K562 (cell line): ENCODE results near the gene EPN2. TPM values are rescaled to one million over a fixed set of nuclear protein-coding genes. Genes with fewer than 3 reads are reported as not detected.

ENCODE experiments used
- ATAC-seq: fragments of 200-7000 bp; cut with Tn5 transposase; 3 replicates; pipeline ENCODE4 v1.9.1; 2020; ENCODE audit warnings: moderate library complexity
- BruUV-seq: library from RNA; stranded (reverse); fragments of 400-500 nt; replicated peaks from 2 replicates; lab custom pipeline; 2021; lab: Mats Ljungman, UMichigan
- CTCF ChIA-PET: fragments of 300-600 bp; formaldehyde crosslinking; extraction: SDS; loops from one replicate; lab custom pipeline; 2021; ENCODE audit warnings: low intra/inter-chr PET ratio; lab: Yijun Ruan, JAX
- POLR2A ChIA-PET: fragments of 300-600, 350-650 bp; sonication (Branson Sonifier 250); formaldehyde crosslinking; extraction: SDS; loops from one replicate; lab custom pipeline; 2021; ENCODE audit warnings: antibody characterized with exemption, inconsistent platforms; lab: Yijun Ruan, JAX
- DNase-seq, 4 experiments: peaks; one replicate each; pipeline versions ENCODE4 v3.0.0 to v3.0.0-alpha.2; 2011 to 2018; ENCODE audit warnings: low spot score in 3 of 4, mixed read lengths in 3 of 4; ENCODE audit errors: extremely low read depth in 1 of 4
- FAIRE-seq: peaks from 2 replicates; lab custom pipeline; 2011; peaks lifted over from hg19 to GRCh38; lab: Jason Lieb, UNC
- H2AFZ ChIP-seq: 2 replicates; pipeline ENCODE4 v1.6.0; 2011; ENCODE audit warnings: low read depth, low read length, control low read depth, inconsistent platforms
- H3K27ac ChIP-seq: fragments of 200-600 bp; 3 replicates; pipeline ENCODE4 v1.8.0; 2011; ENCODE audit warnings: low read depth, mild to moderate bottlenecking, control low read depth, inconsistent platforms, low read length, moderate library complexity, mixed read lengths; ENCODE audit errors: extremely low read depth
- H3K27me3 ChIP-seq, 2 experiments: fragments of 300-600 bp in 1 of 2; 2 replicates in 1 of 2; 3 replicates in 1 of 2; pipeline versions ENCODE4 v1.6.0 to v1.8.0; 2011; ENCODE audit warnings: inconsistent platforms in 2 of 2, low read length in 2 of 2, mild to moderate bottlenecking in 1 of 2, mixed read lengths in 1 of 2, moderate library complexity in 1 of 2; ENCODE audit not compliant: control insufficient read depth in 2 of 2, insufficient read depth in 2 of 2
- H3K36me3 ChIP-seq: fragments of 300-600 bp; 3 replicates; pipeline ENCODE4 v1.8.0; 2011; ENCODE audit warnings: mild to moderate bottlenecking, low read length, inconsistent platforms; ENCODE audit not compliant: control insufficient read depth, insufficient read depth
- H3K4me1 ChIP-seq, 2 experiments: fragments of 200-600 bp in 1 of 2; replicated peaks in 1 of 2; 2 replicates in 1 of 2; 3 replicates in 1 of 2; pipeline versions ENCODE4 v1.5.1 to v1.8.0; 2011; ENCODE audit warnings: inconsistent platforms in 2 of 2, low read length in 2 of 2, mild to moderate bottlenecking in 1 of 2, mixed read lengths in 1 of 2, moderate library complexity in 1 of 2; ENCODE audit not compliant: control insufficient read depth in 2 of 2, insufficient read depth in 2 of 2
- H3K4me2 ChIP-seq: 2 replicates; pipeline ENCODE4 v1.6.1; 2011; ENCODE audit warnings: low read length, control low read depth, inconsistent platforms, mixed read lengths; ENCODE audit not compliant: insufficient read depth
- H3K4me3 ChIP-seq: fragments of 200-600 bp; sonication (generic), shearing (Covaris generic); 2 replicates; pipeline ENCODE4 v1.5.1; 2016; ENCODE audit warnings: control low read depth, inconsistent platforms
- H3K79me2 ChIP-seq: fragments of 200-600 bp; 3 replicates; pipeline ENCODE4 v1.8.0; 2011; ENCODE audit warnings: low read length, inconsistent platforms; ENCODE audit not compliant: control insufficient read depth, insufficient read depth
- H3K9ac ChIP-seq, 2 experiments: 2 replicates each; pipeline versions ENCODE4 v1.6.0 to v1.6.1; 2011; ENCODE audit warnings: low read depth in 2 of 2, low read length in 2 of 2, control low read depth in 1 of 2, inconsistent platforms in 1 of 2, mild to moderate bottlenecking in 1 of 2, mixed read lengths in 1 of 2; ENCODE audit not compliant: insufficient read depth in 1 of 2
- H3K9me1 ChIP-seq: one replicate; pipeline ENCODE4 v1.6.0; 2011; ENCODE audit warnings: inconsistent platforms, mild to moderate bottlenecking, low read length, moderate library complexity; ENCODE audit not compliant: control insufficient read depth, insufficient read depth
- H3K9me3 ChIP-seq: replicated peaks from 2 replicates; pipeline ENCODE4 v1.5.1; 2011; ENCODE audit warnings: low read depth, low read length, inconsistent platforms; ENCODE audit not compliant: control insufficient read depth, insufficient read depth
- H4K20me1 ChIP-seq: replicated peaks from 2 replicates; pipeline ENCODE4 v1.6.1; 2011; ENCODE audit warnings: low read length, inconsistent platforms, mixed read lengths; ENCODE audit not compliant: control insufficient read depth, insufficient read depth
- ATF1 ChIP-seq, 2 experiments: fragments of 450-650 bp in 1 of 2; IDR thresholded peaks; 2 replicates each; pipeline ENCODE4 v1.6.1; 2016; ENCODE audit warnings: missing compliant biosample characterization in 1 of 2, missing genetic modification characterization in 1 of 2
- KDM4B ChIP-seq, 2 experiments: fragments of 450-650 bp in 1 of 2; sonication (generic) in 1 of 2; IDR thresholded peaks; 2 replicates each; pipeline ENCODE4 v1.6.1; 2016 to 2017; ENCODE audit warnings: borderline replicate concordance in 2 of 2, antibody characterized with exemption in 1 of 2, low read depth in 1 of 2, mild to moderate bottlenecking in 1 of 2
- MEF2D ChIP-seq: conservative IDR thresholded peaks from 2 replicates; pipeline ENCODE4 v1.6.1; 2016; ENCODE audit warnings: low read depth, missing genetic modification characterization, missing compliant biosample characterization
- PATZ1 ChIP-seq: fragments of 250-450 bp; sonication (Bioruptor Pico); IDR thresholded peaks from 2 replicates; pipeline ENCODE4 v1.5.0; 2020; ENCODE audit warnings: mild to moderate bottlenecking, borderline replicate concordance
- XRCC5 ChIP-seq: fragments of 200-400 bp; formaldehyde crosslinking; IDR thresholded peaks from 2 replicates; pipeline ENCODE4 v1.6.1; 2017; ENCODE audit warnings: low read depth, mild to moderate bottlenecking, low read length
- ZNF717 ChIP-seq: fragments of 250-450 bp; sonication (Bioruptor Pico); IDR thresholded peaks from 2 replicates; pipeline ENCODE4 v1.5.0; 2021
- WGBS: fragments of 100-300 bp; shearing (Covaris generic); methylation state at CpG from one replicate; pipeline ENCODE4 v1.1.6; 2016; ENCODE audit warnings: low coverage, mixed read lengths; ENCODE audit not compliant: insufficient coverage; ENCODE audit errors: missing lambda C conversion rate; 5-methylcytosine and 5-hydroxymethylcytosine counted together
- in situ Hi-C: fragments of 300-500 bp; cut with MboI; formaldehyde crosslinking; loops from 4 replicates; pipeline ENCODE4 v1.15.0; 2018; ENCODE audit warnings: inconsistent platforms, mixed read lengths
- intact Hi-C: fragments of 100-400 bp; cut with micrococcal nuclease; formaldehyde crosslinking; loops from 2 replicates; pipeline ENCODE4 v1.14.2; 2022
- polyA plus RNA-seq, 8 experiments: library from polyadenylated mRNA; depleted of rRNA in 4 of 8; stranded (reverse) in 5 of 8; unstranded in 3 of 8; fragments of >200 nt; fragmentation: Nextera tagmentation in 2 of 8; fragmentation: Illumina TruSeq in 1 of 8; extraction: Ambion mirVana in 2 of 8; extraction: Trizol in 1 of 8; gene quantifications; 2 replicates each; pipeline versions ENCODE4 v1.2.1 to v1.2.3, GENCODE V29; 2011 to 2014; ENCODE audit warnings: inconsistent platforms in 1 of 8, missing spikeins in 1 of 8
- total RNA-seq, 7 experiments: library from RNA; depleted of rRNA in 6 of 7; stranded (reverse); fragments of >200 nt in 6 of 7; fragmentation: Illumina TruSeq in 2 of 7; extraction: Trizol in 2 of 7; gene quantifications; 2 replicates each; pipeline versions ENCODE4 v1.2.1 to v1.2.3, GENCODE V29; 2011 to 2021; ENCODE audit warnings: low replicate concordance in 1 of 7

EPN2 gene
- total and polyA plus RNA-seq, 9 of the 15 experiments (the other 6 are each of a cell fraction or from before 2014, with no cell fraction given) = 1.0 to 12.9 (median 8.9) TPM

- TF ChIP-seq PATZ1 (CRISPR knock-in tag) (no peak), ZNF717 (no peak), XRCC5 (no peak), KDM4B (IDR thresholded peaks at IDR 0.05; ENCODE audit: borderline replicate concordance in 2 of 2, low read depth in 1 of 2) (no peak)
Measured at GRCh38 chr17:19357351-19357750, 120.2 kb downstream of the EPN2 start (continued).

GRCh38 chr17:19357761-19358160 lies 120.6 kb downstream of the EPN2 start:
- BruUV-seq = no TSS peak
- FAIRE-seq (no peak), ATAC-seq (no peak), DNase-seq (no peak)
- no peaks in the 10 kb centered on the region for H3K36me3 ChIP-seq
- H3K4me2 ChIP-seq = no peak overlapping the region
- no peak overlapping the region for H3K9ac ChIP-seq
- no peaks in the 10 kb centered on the region for H3K9me1 ChIP-seq
- H2AFZ ChIP-seq = no peak overlapping the region
- no peak overlapping the region for H3K4me3 ChIP-seq
- in situ Hi-C loops = no loop called here
- peaks cover 9% of the 10 kb centered on the region; the same call in 2 of the 3 replicates for H3K79me2 ChIP-seq
- TF ChIP-seq MEF2D (tag) (no peak), ATF1 (CRISPR knock-in tag; IDR thresholded peaks at IDR 0.05) (no peak), ATF1 (tag; IDR thresholded peaks at IDR 0.05) (no peak)
- ChIA-PET CTCF (no interaction called here), POLR2A (no interaction called here)
- H3K4me1 ChIP-seq = peaks cover 6 to 10% of the 10 kb centered on the region in 2 experiments; a peak in 4 of 5 replicates
- intact Hi-C loops = no loop called here
- no peaks in the 10 kb centered on the region for H3K9me3 ChIP-seq
- no peak overlapping the region for H3K27ac ChIP-seq
- H3K27me3 ChIP-seq = no peaks in the 10 kb centered on the region
- 69% methylated on average over 7 of the region's 7 CpGs for WGBS
- no peaks in the 10 kb centered on the region for H4K20me1 ChIP-seq
